ENCODE measurements around the gene IL1RAP.

The IL1RAP gene

DNA sequence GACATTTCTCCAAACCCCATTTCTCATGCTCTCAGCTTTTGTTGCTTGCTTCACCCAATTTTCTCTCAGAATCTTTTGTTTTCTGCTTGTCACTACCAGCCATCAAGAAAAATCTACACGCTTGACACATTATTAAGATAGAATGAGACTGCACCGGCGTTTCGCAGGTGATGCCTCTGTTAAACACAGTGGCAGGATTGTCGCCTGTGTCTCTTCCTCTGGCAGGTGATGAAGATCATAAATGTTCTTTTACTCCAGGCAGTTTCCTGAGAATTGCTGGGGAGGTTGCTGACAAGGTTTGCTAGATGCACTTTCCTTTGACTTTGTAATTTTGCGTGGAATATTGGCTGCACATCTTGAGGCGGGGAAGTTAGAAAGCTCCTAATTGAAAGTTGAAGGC lies 75.4 kb downstream of the IL1RAP start:
- no peak overlapping the region for H3K27ac ChIP-seq
- TF ChIP-seq, protein P1, sequence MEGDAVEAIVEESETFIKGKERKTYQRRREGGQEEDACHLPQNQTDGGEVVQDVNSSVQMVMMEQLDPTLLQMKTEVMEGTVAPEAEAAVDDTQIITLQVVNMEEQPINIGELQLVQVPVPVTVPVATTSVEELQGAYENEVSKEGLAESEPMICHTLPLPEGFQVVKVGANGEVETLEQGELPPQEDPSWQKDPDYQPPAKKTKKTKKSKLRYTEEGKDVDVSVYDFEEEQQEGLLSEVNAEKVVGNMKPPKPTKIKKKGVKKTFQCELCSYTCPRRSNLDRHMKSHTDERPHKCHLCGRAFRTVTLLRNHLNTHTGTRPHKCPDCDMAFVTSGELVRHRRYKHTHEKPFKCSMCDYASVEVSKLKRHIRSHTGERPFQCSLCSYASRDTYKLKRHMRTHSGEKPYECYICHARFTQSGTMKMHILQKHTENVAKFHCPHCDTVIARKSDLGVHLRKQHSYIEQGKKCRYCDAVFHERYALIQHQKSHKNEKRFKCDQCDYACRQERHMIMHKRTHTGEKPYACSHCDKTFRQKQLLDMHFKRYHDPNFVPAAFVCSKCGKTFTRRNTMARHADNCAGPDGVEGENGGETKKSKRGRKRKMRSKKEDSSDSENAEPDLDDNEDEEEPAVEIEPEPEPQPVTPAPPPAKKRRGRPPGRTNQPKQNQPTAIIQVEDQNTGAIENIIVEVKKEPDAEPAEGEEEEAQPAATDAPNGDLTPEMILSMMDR (IDR thresholded peaks at IDR 0.05), result no peak
- TF ChIP-seq ZFX (IDR thresholded peaks at IDR 0.05; ENCODE audit: borderline replicate concordance), result no peak

DNA sequence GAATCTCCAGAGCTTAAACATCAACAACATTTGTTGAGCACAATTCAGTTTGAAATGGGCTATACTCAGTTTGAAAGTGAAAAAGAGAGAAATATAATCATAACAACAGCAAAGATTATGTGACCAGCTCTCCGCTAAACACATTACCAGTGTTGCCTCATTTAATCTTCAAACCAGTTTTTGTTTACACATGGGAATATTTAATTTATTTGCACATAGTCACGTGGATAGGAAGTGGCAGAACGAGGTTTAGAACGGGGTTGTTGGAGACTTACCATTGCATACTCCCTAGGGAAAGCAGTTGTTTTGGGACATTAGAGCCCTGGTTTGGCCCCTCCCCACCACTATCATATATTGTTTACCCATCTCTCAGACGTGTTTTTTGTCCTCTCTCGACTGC lies 77.2 kb downstream of the IL1RAP start:
- TF ChIP-seq ZFX (IDR thresholded peaks at IDR 0.05; ENCODE audit: borderline replicate concordance), result no peak
- TF ChIP-seq, protein P1 (IDR thresholded peaks at IDR 0.05), result no peak
- H3K27ac ChIP-seq, result peak overlapping the region; percentile 61

DNA sequence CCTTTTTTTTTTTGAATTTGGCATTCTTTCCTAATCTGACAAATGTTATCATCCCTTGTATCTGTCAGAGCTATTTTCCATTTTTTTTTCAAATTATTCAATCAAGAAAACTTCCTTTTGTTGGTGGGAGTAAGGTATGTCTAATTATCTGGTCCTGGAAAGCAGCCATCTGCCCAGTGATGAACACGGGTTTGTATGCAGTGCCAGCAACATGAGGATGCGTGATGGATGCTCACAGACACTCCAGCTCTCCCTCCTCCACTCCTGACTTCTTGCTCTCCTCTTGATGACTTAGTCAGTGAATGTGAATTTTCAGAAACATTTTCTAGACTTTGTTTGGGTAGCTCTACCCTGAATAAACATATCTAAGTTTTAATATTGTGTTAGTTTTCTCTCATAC lies 79.2 kb downstream of the IL1RAP start:
- no peak for TF ChIP-seq ZFX (IDR thresholded peaks at IDR 0.05; ENCODE audit: borderline replicate concordance)
- TF ChIP-seq, protein P1 (IDR thresholded peaks at IDR 0.05), result no peak
- H3K27ac ChIP-seq, result no peak overlapping the region

DNA sequence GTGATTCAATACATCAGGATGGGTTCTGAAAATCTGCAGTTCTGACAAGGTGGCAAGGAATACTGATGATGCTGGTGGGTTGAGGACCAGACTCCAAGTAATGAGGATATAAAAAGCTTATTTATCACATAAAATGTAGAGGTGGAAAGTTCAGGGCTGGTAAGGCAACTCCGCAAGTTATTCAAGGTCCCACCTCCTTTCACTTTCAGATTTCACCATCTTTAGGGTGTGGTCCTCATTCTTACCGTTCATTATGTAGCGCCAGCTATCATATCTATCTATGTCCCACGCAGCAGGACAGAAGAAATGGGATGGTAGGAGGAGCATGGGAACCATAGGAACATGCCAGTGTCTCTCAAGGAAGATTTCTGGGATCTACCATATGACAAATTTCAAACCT lies 80.3 kb downstream of the IL1RAP start:
- TF ChIP-seq ZFX (IDR thresholded peaks at IDR 0.05; ENCODE audit: borderline replicate concordance), result no peak
- TF ChIP-seq, protein P1 (IDR thresholded peaks at IDR 0.05), result no peak
- no peak overlapping the region for H3K27ac ChIP-seq

DNA sequence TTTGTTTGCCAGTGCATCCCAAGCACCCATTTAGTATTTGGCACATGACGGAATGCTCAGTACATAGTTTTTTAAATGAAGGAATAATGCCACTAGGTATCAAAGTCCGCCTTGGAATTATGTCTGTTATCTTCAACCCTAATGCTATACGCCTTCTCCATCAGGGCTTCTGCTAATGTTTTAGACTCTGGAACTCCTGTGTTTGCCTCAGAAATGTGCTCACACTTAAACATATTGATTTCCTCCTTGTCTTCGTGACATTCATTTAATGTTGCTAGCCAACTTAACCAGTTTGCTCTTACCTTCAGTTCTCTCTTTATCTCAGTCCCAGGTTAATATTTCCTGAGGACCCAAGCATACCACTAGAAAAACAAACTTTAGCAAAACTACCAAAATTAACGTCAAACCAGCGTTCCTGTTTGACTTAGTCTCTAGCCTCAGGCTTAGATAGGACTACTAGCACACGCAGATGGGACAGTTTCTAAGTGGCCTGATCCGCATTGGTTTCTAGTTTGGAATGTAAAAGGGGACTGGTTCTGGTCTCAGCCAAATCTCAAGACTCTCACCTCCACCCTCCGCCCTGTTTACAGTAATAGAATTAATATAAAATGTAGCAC lies 81.4 kb downstream of the IL1RAP start:
- TF ChIP-seq ZFX (IDR thresholded peaks at IDR 0.05; ENCODE audit: borderline replicate concordance), result no peak
- TF ChIP-seq, protein P1 (IDR thresholded peaks at IDR 0.05), result no peak

DNA sequence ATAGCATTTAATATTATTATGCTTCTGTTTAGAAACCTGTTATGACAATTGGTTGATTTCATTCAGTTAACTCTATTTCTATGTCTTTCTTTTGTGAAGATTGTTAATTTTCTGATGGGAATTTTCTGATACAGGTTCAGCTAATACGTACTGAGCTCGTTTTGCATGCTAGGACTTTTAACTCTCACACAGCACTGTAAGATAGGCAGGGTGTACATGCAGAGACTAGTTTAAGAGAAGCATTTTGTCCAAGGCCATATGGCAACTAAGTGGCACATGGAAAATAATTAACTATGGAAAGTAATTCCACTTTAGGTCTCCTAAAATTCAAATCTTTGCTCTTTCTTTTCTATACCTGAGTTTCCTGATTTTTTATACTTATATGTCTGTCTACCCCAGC lies 81.9 kb downstream of the IL1RAP start:
- TF ChIP-seq, protein P1 (IDR thresholded peaks at IDR 0.05), result no peak
- no peak for TF ChIP-seq ZFX (IDR thresholded peaks at IDR 0.05; ENCODE audit: borderline replicate concordance)
- no peak overlapping the region for H3K27ac ChIP-seq

More for the DNA sequence above, 81.4 kb downstream of the IL1RAP start:
- H3K27ac ChIP-seq, result no peak overlapping the region

DNA sequence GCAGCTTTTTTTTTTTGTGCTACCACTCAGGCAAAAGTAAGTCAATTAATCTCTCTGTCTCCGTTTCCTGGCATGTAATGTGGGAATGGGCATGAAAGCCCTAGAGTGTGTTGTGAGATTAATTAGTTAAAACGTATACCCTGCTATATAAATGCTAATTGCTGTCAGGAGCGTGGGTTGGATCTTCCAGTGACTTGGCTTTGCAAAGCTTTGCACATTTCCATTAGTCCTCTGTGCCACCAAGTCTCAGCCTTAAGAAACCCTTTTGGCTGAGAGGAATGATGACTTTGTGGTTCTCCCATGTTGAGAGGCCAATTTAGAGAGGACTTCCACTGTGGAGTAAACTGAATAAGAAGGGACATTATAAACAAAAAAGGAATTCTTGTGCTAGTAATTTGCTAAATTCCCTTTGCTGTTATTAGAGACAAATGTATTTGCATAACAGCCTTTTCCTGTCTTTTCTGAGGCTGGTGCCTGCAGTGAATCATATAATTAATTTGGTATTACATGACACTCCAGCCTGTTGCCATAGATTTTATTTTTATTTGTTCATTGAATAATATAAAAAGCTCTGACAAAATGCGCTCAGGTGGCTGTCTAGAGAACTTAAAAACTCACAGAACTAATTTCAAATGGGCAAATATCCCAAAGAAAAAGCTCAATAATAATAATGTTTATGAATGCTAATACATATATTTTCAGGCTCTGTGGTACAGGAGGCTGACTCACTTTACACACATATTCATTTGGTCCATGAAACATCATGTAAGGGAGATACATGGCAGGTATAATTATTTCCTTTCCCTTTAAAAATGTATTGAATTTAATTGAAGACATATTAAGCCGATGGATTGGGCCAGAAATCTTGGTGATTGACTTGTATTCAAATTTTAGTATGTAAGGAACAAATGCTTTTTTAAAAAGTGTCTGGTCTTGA lies 82.7 kb downstream of the IL1RAP start:
- H3K27ac ChIP-seq, result no peak overlapping the region
- no peak for TF ChIP-seq ZFX (IDR thresholded peaks at IDR 0.05; ENCODE audit: borderline replicate concordance)
- TF ChIP-seq, protein P1 (IDR thresholded peaks at IDR 0.05), result no peak
